ENCODE data around the gene SEMA3D. TPM values are rescaled to one million over a fixed set of nuclear protein-coding genes. Genes with fewer than 3 reads are reported as not detected.

The SEMA3D gene
- total and polyA plus RNA-seq, 2 of the 13 experiments (the other 11 are each of a cell fraction or from before 2014, with no cell fraction given), result 0.07 TPM; not detected in 1

- Histone ChIP-seq H3K4me1 (ENCODE audit: insufficient read depth, low read length) (no peaks in the 10 kb centered on the region), H3K27me3 (ENCODE audit: control insufficient read depth in 1 of 2, insufficient read depth in 2 of 2, low read length in 2 of 2) (no peaks in the 10 kb centered on the region), H2AFZ (ENCODE audit: low read length) (no peak overlapping the region), H3K9ac (ENCODE audit: insufficient read depth, low read depth, low read length) (no peak overlapping the region), H3K27ac (ENCODE audit: extremely low read length, insufficient read depth, low read length) (no peak overlapping the region), H4K20me1 (ENCODE audit: insufficient read depth, low read length) (no peaks in the 10 kb centered on the region), H3K4me3 (replicated peaks in 1 of 3; ENCODE audit: insufficient read depth in 1 of 3, low read depth in 2 of 3, low read length in 3 of 3) (no peak overlapping the region), H3K9me3 (ENCODE audit: low read length) (no peaks in the 10 kb centered on the region), H3K4me2 (ENCODE audit: low read depth, low read length) (no peak overlapping the region), H3K36me3 (replicated peaks in 1 of 2; ENCODE audit: control insufficient read depth in 1 of 2, insufficient read depth in 2 of 2, low read length in 2 of 2) (no peaks in the 10 kb centered on the region), H3K79me2 (ENCODE audit: insufficient read depth, low read length) (no peaks in the 10 kb centered on the region)
- BruUV-seq (replicated peaks), result no TSS peak
- TF ChIP-seq ZNF7 (CRISPR knock-in tag; IDR thresholded peaks at IDR 0.05) (no peak), DR1 (CRISPR knock-in tag; IDR thresholded peaks at IDR 0.05) (no peak), HNF4A (CRISPR knock-in tag; IDR thresholded peaks at IDR 0.05) (no peak), AGO1 (IDR thresholded peaks at IDR 0.05; ENCODE audit: low read depth, low read length, poor library complexity, severe bottlenecking) (no peak), HMGXB4 (CRISPR knock-in tag; IDR thresholded peaks at IDR 0.05; ENCODE audit: borderline replicate concordance in 1 of 2, low read depth in 1 of 2) (no peak), TEF (CRISPR knock-in tag; IDR thresholded peaks at IDR 0.05) (no peak)
- DNase-seq (ENCODE audit: low spot score) (no peak), FAIRE-seq (no peak), ATAC-seq (no peak)
- in situ Hi-C loops (cut with HindIII; ENCODE audit: extremely low pct_ligation_motif_present, low pct_unique_long_range_greater_than_20kb) (loop anchor here (5.0 to 25.0 kb wide), 4 partner anchors 107 to 1087 kb away; no protein-coding TSS in a partner anchor), intact Hi-C loops (cut with micrococcal nuclease; ENCODE audit: unreplicated experiment) (loop anchor here (1.0 to 2.0 kb wide), 4 partner anchors 110 to 1088 kb away; no protein-coding TSS in a partner anchor)
- CTCF ChIA-PET (ENCODE audit: low intra/inter-chr PET ratio, low total read pairs), result interaction anchor here (0.9 to 3.5 kb wide), 4 partner anchors 110 to 1090 kb away, joined by 3 to 31 read pairs (median 16); no protein-coding TSS in a partner anchor
- POLR2A ChIA-PET, result no interaction called here
- under 1% methylated on average over 4 of the region's 4 CpGs for WGBS (ENCODE audit: low lambda C conversion rate)
Measured at GRCh38 chr7:85023916-85024315, 162.9 kb downstream of the SEMA3D start.
